HG03139 (cell line): Measurements from ENCODE around the gene LTO1.

Source experiments
- ATAC-seq: cut with Tn5 transposase; IDR thresholded peaks from one replicate; pipeline ENCODE4 v1.9.1; 2021; ENCODE audit not compliant: unreplicated experiment

The LTO1 gene

GRCh38 chr11:69647390-69647748 lies 27.8 kb downstream of the LTO1 start:
- ATAC-seq, result no peak

GRCh38 chr11:69646493-69647389 lies 28.4 kb downstream of the LTO1 start:
- ATAC-seq, result no peak

GRCh38 chr11:69645801-69646492 lies 29.2 kb downstream of the LTO1 start:
- ATAC-seq, result no peak

GRCh38 chr11:69644962-69645675 lies 30.0 kb downstream of the LTO1 start:
- ATAC-seq, result no peak

GRCh38 chr11:69644071-69644961 lies 30.8 kb downstream of the LTO1 start:
- ATAC-seq, result no peak

GRCh38 chr11:69643646-69644045 lies 31.5 kb downstream of the LTO1 start:
- no peak for ATAC-seq

GRCh38 chr11:69642913-69643632 lies 32.1 kb downstream of the LTO1 start:
- ATAC-seq, result no peak

- no peak for ATAC-seq
Measured at GRCh38 chr11:69642549-69642912, 32.6 kb downstream of the LTO1 start.

GRCh38 chr11:69641681-69642548 lies 33.2 kb downstream of the LTO1 start:
- no peak for ATAC-seq

GRCh38 chr11:69640995-69641581 lies 34.1 kb downstream of the LTO1 start, which contains the start of gene CCND1:
Gene CCND1, plus strand, starts transcription at chr11:69641156. Its CDS starts 158 bp downstream, at chr11:69641314.
- ATAC-seq, result no peak

GRCh38 chr11:69640260-69640994 lies 34.7 kb downstream of the LTO1 start:
- ATAC-seq, result no peak

GRCh38 chr11:69639831-69640230 lies 35.3 kb downstream of the LTO1 start:
- no peak for ATAC-seq

GRCh38 chr11:69638941-69639681 lies 36.0 kb downstream of the LTO1 start:
- ATAC-seq, result no peak

GRCh38 chr11:69637941-69638871 lies 36.9 kb downstream of the LTO1 start:
- ATAC-seq, result no peak

GRCh38 chr11:69637198-69637940 lies 37.8 kb downstream of the LTO1 start:
- ATAC-seq, result no peak
